Activated CD8-positive, alpha-beta memory T cell treated with anti-CD3 and anti-CD28 coated beads, Interleukin-2, amount 50 U/mL, for 24 hours (primary cell): ENCODE data around the gene SART1.

Experiments
- DNase-seq: peaks from one replicate; pipeline ENCODE4 v3.0.0-alpha.2; 2020; ENCODE audit errors: extremely low read depth

SART1 gene

GRCh38 chr11:65967329-65967934 lies 5.9 kb downstream of the SART1 start:
- no peak for DNase-seq

GRCh38 chr11:65968600-65969482 lies 7.3 kb downstream of the SART1 start:
- no peak for DNase-seq

DNA sequence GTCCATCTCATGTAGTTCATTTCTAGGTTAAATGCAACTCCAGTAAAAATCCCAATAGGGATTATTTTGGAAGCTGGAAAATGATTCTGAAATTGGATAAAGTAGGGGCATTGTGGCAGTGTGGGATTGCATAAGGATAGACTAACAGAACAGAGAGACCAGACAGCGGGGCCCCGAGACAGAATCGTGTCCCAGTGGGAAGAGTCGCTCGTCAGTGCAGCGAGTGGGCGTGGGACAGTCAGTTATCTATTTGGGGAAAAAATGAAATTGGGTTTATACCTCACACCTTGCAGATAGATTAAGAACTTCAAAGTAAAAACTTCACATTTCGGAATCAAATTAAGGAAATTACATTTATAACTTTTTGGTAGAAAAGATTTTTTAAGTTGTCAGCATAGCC lies 10.6 kb downstream of the SART1 start:
- DNase-seq: no peak

DNA sequence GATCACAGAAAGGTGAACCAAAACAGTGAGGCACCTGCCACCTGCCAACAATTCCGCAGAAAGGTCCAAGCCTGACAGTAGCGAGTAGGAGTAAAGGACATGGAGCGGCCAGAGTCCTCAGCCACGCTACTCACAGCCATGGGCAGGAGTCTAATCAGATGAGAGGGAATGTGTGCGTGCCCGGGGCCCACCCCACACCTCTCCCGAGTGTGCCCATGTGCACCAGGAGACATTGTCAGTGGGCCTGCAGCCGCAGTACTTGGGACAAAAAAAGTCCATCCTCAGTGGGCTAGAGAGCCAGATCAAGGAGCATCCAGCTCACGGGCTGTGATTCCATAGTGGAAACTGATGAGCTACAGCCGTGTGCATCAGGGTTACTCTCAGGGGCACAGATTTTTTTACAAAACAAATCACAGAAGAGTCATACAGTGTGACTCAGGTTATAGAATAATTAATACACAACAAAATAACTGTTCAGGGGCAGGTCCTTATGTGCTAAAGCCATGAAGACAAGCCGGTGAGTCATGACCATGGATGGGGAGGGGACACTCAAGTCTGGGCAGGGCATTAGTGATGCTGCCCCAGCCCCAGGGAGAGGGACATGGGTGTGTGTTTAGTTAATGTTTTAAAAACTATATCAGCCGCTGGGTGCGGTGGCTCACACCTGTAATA lies 12.0 kb downstream of the SART1 start:
- DNase-seq: no peak

GRCh38 chr11:65975771-65976170 lies 14.2 kb downstream of the SART1 start:
- DNase-seq: no peak

DNA sequence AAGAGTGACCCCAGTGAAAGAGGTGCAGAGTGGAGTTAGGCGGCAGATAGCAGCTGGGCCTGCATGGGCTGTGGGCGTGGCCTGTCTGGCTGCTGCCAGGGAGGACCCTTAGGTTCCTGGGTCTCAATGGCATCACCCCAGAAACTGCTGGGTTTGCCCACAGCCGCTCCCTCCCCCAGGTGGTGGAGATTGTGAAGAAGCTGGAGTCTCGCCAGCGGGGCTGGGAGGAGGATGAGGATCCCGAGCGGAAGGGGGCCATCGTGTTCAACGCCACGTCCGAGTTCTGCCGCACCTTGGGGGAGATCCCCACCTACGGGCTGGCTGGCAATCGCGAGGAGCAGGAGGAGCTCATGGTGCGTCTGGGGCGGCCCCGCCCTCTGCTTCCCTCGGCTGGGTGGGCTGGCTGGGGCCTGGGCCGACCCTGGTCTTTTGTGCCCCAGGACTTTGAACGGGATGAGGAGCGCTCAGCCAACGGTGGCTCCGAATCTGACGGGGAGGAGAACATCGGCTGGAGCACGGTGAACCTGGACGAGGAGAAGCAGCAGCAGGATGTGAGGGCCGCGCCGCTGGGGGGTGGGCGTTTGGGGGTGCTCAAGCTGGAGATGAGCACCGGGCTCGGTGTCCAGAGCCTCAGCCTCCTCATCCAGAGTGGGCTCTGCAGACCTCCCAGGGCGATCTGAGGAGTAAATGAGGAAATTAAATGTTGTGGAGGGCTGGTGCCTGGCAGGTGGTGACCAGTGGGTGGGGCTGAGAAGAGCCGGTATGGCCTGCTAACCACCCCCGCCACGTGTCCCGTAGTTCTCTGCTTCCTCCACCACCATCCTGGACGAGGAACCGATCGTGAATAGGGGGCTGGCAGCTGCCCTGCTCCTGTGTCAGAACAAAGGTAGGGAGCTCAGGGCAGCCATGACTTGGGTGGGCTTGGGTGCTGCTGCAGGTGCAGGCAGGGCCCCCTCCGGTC lies 15.0 kb downstream of the SART1 start:
- DNase-seq: no peak

DNA sequence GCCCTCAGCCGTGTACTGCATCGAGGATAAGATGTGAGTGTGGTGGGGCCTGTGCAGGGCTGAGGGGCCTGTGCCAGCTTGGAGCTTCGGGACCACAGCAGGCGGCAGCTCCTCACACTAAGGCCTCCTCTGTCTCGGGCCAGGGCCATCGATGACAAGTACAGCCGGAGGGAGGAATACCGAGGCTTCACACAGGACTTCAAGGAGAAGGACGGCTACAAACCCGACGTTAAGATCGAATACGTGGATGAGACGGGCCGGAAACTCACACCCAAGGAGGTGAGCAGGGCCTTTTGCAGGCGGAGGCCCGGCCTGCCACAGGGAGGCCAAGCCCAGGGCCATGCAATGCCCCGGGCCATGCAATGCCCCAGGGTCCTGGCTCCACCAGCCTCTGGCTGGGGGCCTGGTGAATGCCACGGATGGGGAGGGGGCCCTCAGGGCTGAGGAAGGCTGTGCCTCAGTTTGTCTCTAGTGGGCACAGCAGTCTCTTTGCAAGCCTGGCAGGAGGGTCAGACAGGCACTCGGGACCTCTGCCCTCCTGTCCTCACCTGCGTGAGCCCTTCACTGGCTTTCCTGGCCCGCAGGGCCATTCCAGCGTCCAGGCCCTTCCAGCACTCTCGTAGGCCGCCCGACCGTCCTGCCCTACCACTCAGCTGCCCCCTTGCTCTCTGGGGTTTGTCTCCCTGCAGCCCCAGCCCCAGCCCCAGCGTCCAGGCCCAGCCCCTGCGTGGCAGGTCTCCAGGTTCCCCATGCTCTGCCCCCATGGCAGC lies 16.3 kb downstream of the SART1 start:
- no peak for DNase-seq

GRCh38 chr11:65978391-65979238 lies 17.1 kb downstream of the SART1 start:
- no peak for DNase-seq

GRCh38 chr11:65979261-65979759 lies 17.8 kb downstream of the SART1 start:
- no peak for DNase-seq

DNA sequence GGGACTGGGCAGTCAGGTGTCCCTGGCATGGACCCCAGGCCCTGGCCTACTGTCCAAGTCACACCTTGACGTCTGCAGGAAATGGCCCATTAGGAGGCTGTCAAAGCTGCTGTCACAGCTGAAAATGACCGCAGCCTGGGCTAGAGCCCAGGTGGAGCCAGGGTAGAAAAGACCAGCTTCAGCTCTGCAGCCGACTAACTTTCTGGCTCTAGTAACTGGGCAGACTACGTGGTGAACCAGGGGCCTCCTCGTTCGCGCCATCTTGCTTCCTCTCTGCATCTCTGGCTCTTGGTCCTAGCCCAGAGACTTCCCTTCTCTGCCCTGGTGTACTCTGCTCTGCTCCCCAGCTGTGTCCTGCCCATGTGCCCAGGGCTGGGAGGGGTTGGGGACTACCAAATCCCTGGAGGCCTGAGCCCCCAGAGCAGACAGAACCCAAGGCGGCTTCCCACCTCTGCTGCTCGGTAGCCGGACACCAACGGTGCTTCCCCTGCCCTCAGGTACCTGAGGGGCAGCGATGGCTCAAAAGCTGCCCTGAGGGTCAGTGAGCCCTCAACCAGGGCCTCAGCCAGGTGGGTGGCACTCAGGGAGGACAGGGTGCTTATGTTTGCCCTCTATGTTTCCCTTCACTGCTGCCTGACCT lies 19.7 kb downstream of the SART1 start:
- DNase-seq: no peak

- DNase-seq: no peak
Observed at GRCh38 chr11:65981972-65982823, 20.7 kb downstream of the SART1 start.

- no peak for DNase-seq
Observed at GRCh38 chr11:65982824-65983588, 21.5 kb downstream of the SART1 start.

DNA sequence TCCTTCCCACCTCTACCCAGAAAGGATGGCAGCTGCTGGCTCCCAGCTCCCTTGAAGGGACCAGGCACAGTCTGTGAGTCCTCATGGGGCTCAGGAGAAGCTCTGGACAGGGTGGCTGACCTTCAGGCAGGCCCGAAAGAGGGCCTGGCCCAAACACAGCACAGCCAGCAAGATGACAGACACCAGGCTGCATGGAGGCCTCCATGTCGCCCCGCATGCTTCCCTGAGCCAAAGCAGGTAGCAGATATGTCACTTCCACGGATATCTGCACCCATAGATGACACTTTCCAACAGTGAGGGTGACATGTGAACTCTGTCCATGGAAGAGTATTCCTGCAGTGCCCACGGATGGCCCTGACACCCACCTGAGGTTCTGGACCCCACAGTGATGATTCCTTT lies 22.1 kb downstream of the SART1 start:
- DNase-seq: no peak

DNA sequence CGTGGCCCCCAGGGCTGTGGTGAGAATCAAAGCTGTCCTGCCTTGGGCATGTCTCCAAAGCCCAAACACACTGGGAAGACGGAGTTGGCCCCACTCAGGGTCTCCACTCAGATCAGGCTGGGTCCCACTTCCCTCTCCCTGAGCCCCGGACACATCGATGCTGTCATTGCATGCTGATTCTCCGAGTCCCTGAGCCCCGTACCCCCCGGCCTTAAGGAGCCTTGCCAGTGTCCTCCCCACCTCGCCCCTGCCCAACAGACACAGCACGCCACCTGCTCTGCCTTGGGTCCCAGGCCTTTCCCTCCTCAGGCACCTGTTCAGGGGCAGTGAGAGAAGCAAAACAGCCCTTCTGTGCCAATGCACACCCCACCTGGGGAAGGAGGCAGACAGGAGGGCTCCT lies 25.8 kb downstream of the SART1 start:
- DNase-seq: no peak

- DNase-seq: peak; percentile 83
Observed at GRCh38 chr11:65988791-65989592, 27.5 kb downstream of the SART1 start.

- DNase-seq: no peak
Observed at GRCh38 chr11:65992056-65992455, 30.5 kb downstream of the SART1 start.

DNA sequence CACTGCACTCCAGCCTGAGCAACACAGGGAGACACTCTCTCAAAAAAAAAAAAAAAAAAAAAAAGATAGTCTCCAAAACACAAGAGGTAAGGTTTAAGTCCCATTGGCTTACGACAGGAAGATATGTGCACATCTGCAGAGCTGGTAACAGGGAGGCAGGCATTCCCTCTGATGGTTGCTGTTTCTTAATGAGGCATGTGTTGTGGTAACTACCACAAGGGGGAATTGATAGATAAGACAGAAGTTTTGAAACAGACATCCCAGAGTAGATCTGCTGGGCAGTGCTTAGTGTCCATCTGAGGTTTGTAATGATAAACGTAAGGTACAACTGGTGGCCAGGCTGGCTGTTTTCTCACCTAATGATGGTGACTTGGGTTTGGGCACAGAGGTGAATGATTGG lies 35.8 kb downstream of the SART1 start:
- DNase-seq: no peak
